Hepatocyte (in vitro differentiated cells): ENCODE measurements around the gene KMT5C.

Experiments
- CTCF ChIP-seq: fragments of 200-600 bp; sonication (generic); IDR thresholded peaks from 2 replicates; pipeline ENCODE4 v1.5.1; 2016; ENCODE audit warnings: antibody characterized with exemption, mild to moderate bottlenecking; ENCODE audit not compliant: poor library complexity
- EZH2 ChIP-seq: fragments of 200-600 bp; sonication (generic); IDR thresholded peaks from 2 replicates; pipeline ENCODE4 v1.6.1; 2016; ENCODE audit warnings: antibody characterized with exemption, mild to moderate bottlenecking, borderline replicate concordance
- EZH2phosphoT487 ChIP-seq: fragments of 200-600 bp; sonication (generic); IDR thresholded peaks from one replicate; pipeline ENCODE4 v1.6.1; 2018; ENCODE audit warnings: antibody characterized with exemption, mild to moderate bottlenecking, low read depth, moderate library complexity; ENCODE audit not compliant: unreplicated experiment, severe bottlenecking

GRCh38 chr19:55384131-55384919, 44.6 kb downstream of the KMT5C start, which contains the start of gene TMEM238:
- no peak for TF ChIP-seq CTCF
- TF ChIP-seq EZH2, result no peak
- TF ChIP-seq EZH2phosphoT487, result no peak
